ENCODE data around the gene PTGFRN.

The PTGFRN gene

GRCh38 chr1:116941670-116942069 lies 32.0 kb downstream of the PTGFRN start:
- no peak overlapping the region for H3K27ac ChIP-seq
- TF ChIP-seq ZFX (IDR thresholded peaks at IDR 0.05; ENCODE audit: borderline replicate concordance) (no peak), CTCF (IDR thresholded peaks at IDR 0.05) (no peak)

GRCh38 chr1:116942344-116942743 lies 32.6 kb downstream of the PTGFRN start:
- TF ChIP-seq ZFX (IDR thresholded peaks at IDR 0.05; ENCODE audit: borderline replicate concordance) (no peak), CTCF (IDR thresholded peaks at IDR 0.05) (no peak)
- H3K27ac ChIP-seq = no peak overlapping the region

GRCh38 chr1:116943438-116943837 lies 33.7 kb downstream of the PTGFRN start:
- no peak for TF ChIP-seq CTCF (IDR thresholded peaks at IDR 0.05)
- TF ChIP-seq ZFX (IDR thresholded peaks at IDR 0.05; ENCODE audit: borderline replicate concordance) = no peak

GRCh38 chr1:116944613-116945012 lies 34.9 kb downstream of the PTGFRN start:
- H3K27ac ChIP-seq = no peak overlapping the region
- TF ChIP-seq ZFX (IDR thresholded peaks at IDR 0.05; ENCODE audit: borderline replicate concordance) = no peak
- no peak for TF ChIP-seq CTCF (IDR thresholded peaks at IDR 0.05)

More at GRCh38 chr1:116943438-116943837, 33.7 kb downstream of the PTGFRN start:
- H3K27ac ChIP-seq = no peak overlapping the region

- H3K27ac ChIP-seq = no peak overlapping the region
- TF ChIP-seq ZFX (IDR thresholded peaks at IDR 0.05; ENCODE audit: borderline replicate concordance) (no peak), CTCF (IDR thresholded peaks at IDR 0.05) (no peak)
These were observed 35.7 kb downstream of the PTGFRN start for GRCh38 chr1:116945421-116945820.

GRCh38 chr1:116945996-116946395 lies 36.3 kb downstream of the PTGFRN start:
- no peak for TF ChIP-seq CTCF (IDR thresholded peaks at IDR 0.05)
- no peak for TF ChIP-seq ZFX (IDR thresholded peaks at IDR 0.05; ENCODE audit: borderline replicate concordance)
- H3K27ac ChIP-seq = no peak overlapping the region

GRCh38 chr1:116947092-116947860 lies 37.6 kb downstream of the PTGFRN start:
- H3K27ac ChIP-seq = no peak overlapping the region
- TF ChIP-seq CTCF (IDR thresholded peaks at IDR 0.05) (no peak), ZFX (IDR thresholded peaks at IDR 0.05; ENCODE audit: borderline replicate concordance) (no peak)

Measured in 22Rv1 (cell line).